T-helper 2 cell (primary cell): Measurements from ENCODE around the gene C1QTNF9.
"Not testable (repeated sequence)": the region's sequence is repeated elsewhere in the genome, so short reads cannot be mapped to it uniquely, and the experiment has no call there.

Source experiments
- DNase-seq, 5 experiments: peaks; one replicate each; pipeline versions ENCODE4 v3.0.0 to v3.0.0-alpha.2; 2012 to 2022

Gene C1QTNF9

GRCh38 chr13:24282256-24282655 lies 27.1 kb upstream of the C1QTNF9 start:
- DNase-seq, result no peak

GRCh38 chr13:24284889-24285565 lies 24.4 kb upstream of the C1QTNF9 start:
- no peak for DNase-seq

GRCh38 chr13:24286624-24287023 lies 22.8 kb upstream of the C1QTNF9 start:
- DNase-seq, result no peak

GRCh38 chr13:24287748-24288287 lies 21.6 kb upstream of the C1QTNF9 start:
- no peak for DNase-seq

- DNase-seq, result no peak
These were observed 20.5 kb upstream of the C1QTNF9 start for GRCh38 chr13:24288870-24289269.

GRCh38 chr13:24290280-24290932 lies 19.0 kb upstream of the C1QTNF9 start:
- DNase-seq, result no peak

GRCh38 chr13:24292481-24292880 lies 16.9 kb upstream of the C1QTNF9 start:
- no peak for DNase-seq

- DNase-seq, result no peak
These were observed 15.6 kb upstream of the C1QTNF9 start for GRCh38 chr13:24293746-24294145.

- DNase-seq, result no peak
These were observed 9.8 kb upstream of the C1QTNF9 start for GRCh38 chr13:24299488-24300114.

GRCh38 chr13:24301434-24301833 lies 7.9 kb upstream of the C1QTNF9 start:
- DNase-seq, result no peak

- no peak for DNase-seq
These were observed 7.5 kb upstream of the C1QTNF9 start for GRCh38 chr13:24301911-24302310.

GRCh38 chr13:24304620-24305019 lies 4.8 kb upstream of the C1QTNF9 start:
- DNase-seq, result no peak

GRCh38 chr13:24306632-24307031 lies 2.7 kb upstream of the C1QTNF9 start:
- no peak for DNase-seq

GRCh38 chr13:24307211-24308067 lies 1.9 kb upstream of the C1QTNF9 start:
- DNase-seq, result no peak

GRCh38 chr13:24308068-24308445 lies 1.3 kb upstream of the C1QTNF9 start:
- DNase-seq, result no peak

GRCh38 chr13:24308488-24309020 lies 826 bp upstream of the C1QTNF9 start:
- DNase-seq, result no peak

GRCh38 chr13:24313439-24313838 lies 4.1 kb downstream of the C1QTNF9 start:
- no peak for DNase-seq

- not testable (repeated sequence) for DNase-seq
These were observed 8.5 kb downstream of the C1QTNF9 start for GRCh38 chr13:24317835-24318234.

GRCh38 chr13:24318878-24319277 lies 9.5 kb downstream of the C1QTNF9 start:
- not testable (repeated sequence) for DNase-seq

- not testable (repeated sequence) for DNase-seq
These were observed 10.3 kb downstream of the C1QTNF9 start for GRCh38 chr13:24319641-24320040.

GRCh38 chr13:24321416-24321815 lies 12.0 kb downstream of the C1QTNF9 start:
- DNase-seq, result not testable (repeated sequence)

- DNase-seq, result not testable (repeated sequence)
These were observed 13.1 kb downstream of the C1QTNF9 start for GRCh38 chr13:24322470-24322869.
